HG02970 (cell line): ENCODE results near the gene TEX51.

ENCODE experiments used
- ATAC-seq: cut with Tn5 transposase; IDR thresholded peaks from one replicate; pipeline ENCODE4 v1.9.1; 2021; ENCODE audit warnings: mild to moderate bottlenecking, moderate library complexity, moderate number of reproducible peaks; ENCODE audit not compliant: unreplicated experiment, low FRiP score

Gene TEX51

GRCh38 chr2:126946318-126947102 lies 47.8 kb downstream of the TEX51 start:
- ATAC-seq: no peak

- ATAC-seq: no peak
These were observed 48.4 kb downstream of the TEX51 start for GRCh38 chr2:126947103-126947429.

GRCh38 chr2:126949775-126950174 lies 51.1 kb downstream of the TEX51 start:
- ATAC-seq: no peak

GRCh38 chr2:126950504-126950903 lies 51.8 kb downstream of the TEX51 start:
- ATAC-seq: no peak
